ENCODE results near the gene JCHAIN.

GRCh38 chr4:70607334-70607853 is 58.9 kb downstream of the JCHAIN start:
- TF ChIP-seq CTCF (IDR thresholded peaks at IDR 0.05; ENCODE audit: insufficient read depth, low read length, poor library complexity, severe bottlenecking) = no peak
- TF ChIP-seq EZH2phosphoT487 (conservative IDR thresholded peaks at IDR 0.05; ENCODE audit: low read length) = no peak

All from SU-DHL-6 (cell line).